Right lung (tissue), 5 donors: ENCODE measurements around the gene TMEM175. TPM values are rescaled to one million over a fixed set of nuclear protein-coding genes. Genes with fewer than 3 reads are reported as not detected.

ENCODE experiments used
- DNase-seq, 2 donors: peaks; one replicate each; pipeline ENCODE4 v3.0.0-alpha.2; 2013
- polyA plus RNA-seq, 5 donors: library from polyadenylated mRNA; unstranded; fragments of 120-200 nt; gene quantifications; one replicate each; pipeline versions ENCODE4 v1.2.1 to v1.2.3, GENCODE V29; 2013; ENCODE audit warnings: inconsistent platforms in 1 of 5, low replicate concordance in 1 of 5; ENCODE audit not compliant: insufficient read length in 5 of 5, insufficient read depth in 1 of 5

The TMEM175 gene
- polyA plus RNA-seq, 5 donors: 24.8 to 32.4 (median 28.5) TPM

- DNase-seq: no peak
Observed at GRCh38 chr4:958314-958665, 26.0 kb downstream of the TMEM175 start.

GRCh38 chr4:958696-959337 lies 26.6 kb downstream of the TMEM175 start:
- no peak for DNase-seq

GRCh38 chr4:959338-960139 lies 27.3 kb downstream of the TMEM175 start:
- no peak for DNase-seq

- no peak for DNase-seq
Observed at GRCh38 chr4:960140-960635, 27.9 kb downstream of the TMEM175 start.

- DNase-seq: no peak
Observed at GRCh38 chr4:960636-961350, 28.5 kb downstream of the TMEM175 start.

- DNase-seq: no peak
Observed at GRCh38 chr4:961351-962230, 29.3 kb downstream of the TMEM175 start.

- DNase-seq: no peak
Observed at GRCh38 chr4:962231-963208, 30.3 kb downstream of the TMEM175 start.

GRCh38 chr4:963276-964225 lies 31.3 kb downstream of the TMEM175 start:
- no peak for DNase-seq

- DNase-seq: no peak
Observed at GRCh38 chr4:964346-965025, 32.2 kb downstream of the TMEM175 start.

GRCh38 chr4:965048-965765 lies 32.9 kb downstream of the TMEM175 start:
- DNase-seq: no peak

GRCh38 chr4:965766-966134 lies 33.5 kb downstream of the TMEM175 start:
- no peak for DNase-seq

- no peak for DNase-seq
Observed at GRCh38 chr4:966266-967112, 34.2 kb downstream of the TMEM175 start.

- no peak for DNase-seq
Observed at GRCh38 chr4:967113-968104, 35.1 kb downstream of the TMEM175 start.

GRCh38 chr4:968221-968620 lies 36.0 kb downstream of the TMEM175 start:
- DNase-seq: no peak

- no peak for DNase-seq
Observed at GRCh38 chr4:968621-969394, 36.5 kb downstream of the TMEM175 start.
